Skeletal muscle satellite cell (primary cell): ENCODE results near the gene ELMO1.

Experiments
- H3K27me3 ChIP-seq: 2 replicates; pipeline ENCODE4 v1.7.0; 2013; ENCODE audit warnings: low read length; ENCODE audit not compliant: control insufficient read depth, insufficient read depth
- H3K36me3 ChIP-seq: 2 replicates; pipeline ENCODE4 v1.7.0; 2013; ENCODE audit warnings: mild to moderate bottlenecking, control low read depth, low read length; ENCODE audit not compliant: insufficient read depth
- H3K4me1 ChIP-seq: 2 replicates; pipeline ENCODE4 v1.7.0; 2013; ENCODE audit warnings: low read length; ENCODE audit not compliant: control insufficient read depth, insufficient read depth
- H3K4me2 ChIP-seq: 2 replicates; pipeline ENCODE4 v1.7.0; 2013; ENCODE audit warnings: mild to moderate bottlenecking, low read length
- H3K4me3 ChIP-seq: 2 replicates; pipeline ENCODE4 v1.7.0; 2013; ENCODE audit warnings: low read length
- H3K9ac ChIP-seq: 2 replicates; pipeline ENCODE4 v1.7.0; 2013; ENCODE audit warnings: mild to moderate bottlenecking, low read depth, low read length, moderate library complexity
- H3K9me3 ChIP-seq: replicated peaks from 2 replicates; pipeline ENCODE4 v1.7.0; 2013; ENCODE audit warnings: mild to moderate bottlenecking, control low read depth, low read length

The ELMO1 gene

GRCh38 chr7:37482953-37483352 lies 34.3 kb upstream of the ELMO1 start:
- Histone ChIP-seq H3K4me2 (no peak overlapping the region), H3K4me3 (no peak overlapping the region), H3K9ac (no peak overlapping the region), H3K36me3 (no peaks in the 10 kb centered on the region), H3K4me1 (no peaks in the 10 kb centered on the region), H3K9me3 (no peaks in the 10 kb centered on the region), H3K27me3 (no peaks in the 10 kb centered on the region)

- Histone ChIP-seq H3K9ac (no peak overlapping the region), H3K27me3 (no peaks in the 10 kb centered on the region), H3K9me3 (no peaks in the 10 kb centered on the region), H3K4me2 (no peak overlapping the region), H3K4me1 (no peaks in the 10 kb centered on the region), H3K36me3 (no peaks in the 10 kb centered on the region), H3K4me3 (no peak overlapping the region)
These were observed 33.8 kb upstream of the ELMO1 start for GRCh38 chr7:37482505-37482904.

GRCh38 chr7:37481722-37482288 lies 33.1 kb upstream of the ELMO1 start:
- H3K4me2 ChIP-seq = no peak overlapping the region

GRCh38 chr7:37481154-37481553 lies 32.5 kb upstream of the ELMO1 start:
- H3K27me3 ChIP-seq = no peaks in the 10 kb centered on the region
- H3K9me3 ChIP-seq = no peaks in the 10 kb centered on the region
- no peak overlapping the region for H3K9ac ChIP-seq
- no peaks in the 10 kb centered on the region for H3K4me1 ChIP-seq
- no peak overlapping the region for H3K4me2 ChIP-seq
- H3K4me3 ChIP-seq = no peak overlapping the region
- H3K36me3 ChIP-seq = no peaks in the 10 kb centered on the region

More at GRCh38 chr7:37481722-37482288, 33.1 kb upstream of the ELMO1 start:
- Histone ChIP-seq H3K36me3 (no peaks in the 10 kb centered on the region), H3K27me3 (no peaks in the 10 kb centered on the region), H3K4me3 (no peak overlapping the region), H3K4me1 (no peaks in the 10 kb centered on the region), H3K9ac (no peak overlapping the region), H3K9me3 (no peaks in the 10 kb centered on the region)

GRCh38 chr7:37480041-37481031 lies 31.7 kb upstream of the ELMO1 start:
- no peaks in the 10 kb centered on the region for H3K4me1 ChIP-seq
- no peaks in the 10 kb centered on the region for H3K27me3 ChIP-seq
- H3K4me3 ChIP-seq = no peak overlapping the region
- H3K36me3 ChIP-seq = no peaks in the 10 kb centered on the region
- H3K9ac ChIP-seq = no peak overlapping the region
- H3K4me2 ChIP-seq = no peak overlapping the region
- no peaks in the 10 kb centered on the region for H3K9me3 ChIP-seq

- Histone ChIP-seq H3K4me3 (no peak overlapping the region), H3K27me3 (no peaks in the 10 kb centered on the region), H3K4me2 (no peak overlapping the region), H3K36me3 (no peaks in the 10 kb centered on the region), H3K9me3 (no peaks in the 10 kb centered on the region), H3K4me1 (no peaks in the 10 kb centered on the region), H3K9ac (no peak overlapping the region)
These were observed 28.3 kb upstream of the ELMO1 start for GRCh38 chr7:37476881-37477450.

- H3K36me3 ChIP-seq = no peaks in the 10 kb centered on the region
- no peaks in the 10 kb centered on the region for H3K27me3 ChIP-seq
- no peak overlapping the region for H3K4me3 ChIP-seq
- no peaks in the 10 kb centered on the region for H3K9me3 ChIP-seq
- no peak overlapping the region for H3K9ac ChIP-seq
- no peak overlapping the region for H3K4me2 ChIP-seq
- no peaks in the 10 kb centered on the region for H3K4me1 ChIP-seq
These were observed 27.8 kb upstream of the ELMO1 start for GRCh38 chr7:37476428-37476827.

- Histone ChIP-seq H3K27me3 (no peaks in the 10 kb centered on the region), H3K4me2 (no peak overlapping the region), H3K4me1 (no peaks in the 10 kb centered on the region), H3K36me3 (no peaks in the 10 kb centered on the region), H3K9me3 (no peaks in the 10 kb centered on the region), H3K4me3 (no peak overlapping the region), H3K9ac (no peak overlapping the region)
These were observed 27.0 kb upstream of the ELMO1 start for GRCh38 chr7:37475646-37476045.

GRCh38 chr7:37471619-37472018 lies 23.0 kb upstream of the ELMO1 start:
- no peak overlapping the region for H3K4me2 ChIP-seq
- no peaks in the 10 kb centered on the region for H3K4me1 ChIP-seq
- no peak overlapping the region for H3K4me3 ChIP-seq
- no peaks in the 10 kb centered on the region for H3K36me3 ChIP-seq
- H3K9me3 ChIP-seq = no peaks in the 10 kb centered on the region
- H3K9ac ChIP-seq = no peak overlapping the region
- H3K27me3 ChIP-seq = no peaks in the 10 kb centered on the region

GRCh38 chr7:37467002-37467401 lies 18.3 kb upstream of the ELMO1 start:
- Histone ChIP-seq H3K36me3 (no peaks in the 10 kb centered on the region), H3K4me1 (no peaks in the 10 kb centered on the region), H3K4me3 (no peak overlapping the region), H3K4me2 (no peak overlapping the region), H3K9ac (no peak overlapping the region), H3K27me3 (no peaks in the 10 kb centered on the region), H3K9me3 (no peaks in the 10 kb centered on the region)

GRCh38 chr7:37462138-37462537 lies 13.5 kb upstream of the ELMO1 start:
- Histone ChIP-seq H3K4me2 (no peak overlapping the region), H3K4me3 (no peak overlapping the region), H3K9me3 (no peaks in the 10 kb centered on the region), H3K9ac (no peak overlapping the region), H3K4me1 (no peaks in the 10 kb centered on the region), H3K36me3 (no peaks in the 10 kb centered on the region), H3K27me3 (no peaks in the 10 kb centered on the region)
